Measurements from ENCODE around the gene RFPL1.
"Not testable (repeated sequence)": the region's sequence is repeated elsewhere in the genome, so short reads cannot be mapped to it uniquely, and the experiment has no call there.

The RFPL1 gene

DNA sequence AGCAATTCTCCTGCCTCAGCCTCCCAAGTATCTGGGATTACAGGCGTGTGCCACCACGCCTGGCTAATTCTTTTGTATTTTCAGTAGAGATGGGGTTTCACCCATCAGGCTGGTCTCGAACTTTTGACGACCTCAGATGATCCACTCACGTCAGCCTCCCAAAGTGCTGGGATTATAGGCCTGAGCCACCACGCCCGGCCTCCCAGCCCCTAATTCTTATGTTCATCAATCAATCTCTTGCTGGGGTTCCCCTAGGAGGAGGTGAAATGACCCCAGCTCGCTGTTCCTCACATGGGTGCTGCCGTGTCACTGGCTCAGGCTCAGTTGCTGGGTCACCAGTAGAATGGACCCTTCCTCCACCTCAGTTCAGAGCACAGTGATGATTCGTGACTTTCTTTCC, at the start of gene RFPL1:
RFPL1 (plus strand) TSS at position 301 of the 400 bp plus-strand sequence.
- DNase-seq (ENCODE audit: low read depth); H3K4me3 ChIP-seq (ENCODE audit: low read length): not testable (repeated sequence)

DNA sequence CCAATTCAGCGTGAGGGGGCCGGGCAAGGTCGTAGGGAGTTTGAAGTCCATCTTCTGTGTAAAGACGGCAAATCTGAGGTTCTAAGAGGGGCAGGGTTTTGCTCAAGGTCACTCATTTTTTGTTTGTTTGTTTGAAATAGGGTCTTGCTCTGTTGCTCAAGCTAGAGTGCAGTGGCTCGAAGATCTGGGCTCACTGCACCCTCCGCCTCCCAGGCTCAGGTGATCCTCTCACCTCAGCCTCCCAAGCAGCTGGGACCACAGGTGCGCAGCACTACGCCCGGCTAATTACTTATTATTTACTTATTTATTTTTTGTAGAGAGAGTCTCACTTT, 49.7 kb upstream of the RFPL1 start:
- DNase-seq (ENCODE audit: low read depth), result no peak
- H3K4me3 ChIP-seq (ENCODE audit: low read length), result peak overlapping the region; percentile 81
- TF ChIP-seq, protein P1, sequence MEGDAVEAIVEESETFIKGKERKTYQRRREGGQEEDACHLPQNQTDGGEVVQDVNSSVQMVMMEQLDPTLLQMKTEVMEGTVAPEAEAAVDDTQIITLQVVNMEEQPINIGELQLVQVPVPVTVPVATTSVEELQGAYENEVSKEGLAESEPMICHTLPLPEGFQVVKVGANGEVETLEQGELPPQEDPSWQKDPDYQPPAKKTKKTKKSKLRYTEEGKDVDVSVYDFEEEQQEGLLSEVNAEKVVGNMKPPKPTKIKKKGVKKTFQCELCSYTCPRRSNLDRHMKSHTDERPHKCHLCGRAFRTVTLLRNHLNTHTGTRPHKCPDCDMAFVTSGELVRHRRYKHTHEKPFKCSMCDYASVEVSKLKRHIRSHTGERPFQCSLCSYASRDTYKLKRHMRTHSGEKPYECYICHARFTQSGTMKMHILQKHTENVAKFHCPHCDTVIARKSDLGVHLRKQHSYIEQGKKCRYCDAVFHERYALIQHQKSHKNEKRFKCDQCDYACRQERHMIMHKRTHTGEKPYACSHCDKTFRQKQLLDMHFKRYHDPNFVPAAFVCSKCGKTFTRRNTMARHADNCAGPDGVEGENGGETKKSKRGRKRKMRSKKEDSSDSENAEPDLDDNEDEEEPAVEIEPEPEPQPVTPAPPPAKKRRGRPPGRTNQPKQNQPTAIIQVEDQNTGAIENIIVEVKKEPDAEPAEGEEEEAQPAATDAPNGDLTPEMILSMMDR (conservative IDR thresholded peaks at IDR 0.05; ENCODE audit: low read length), result no peak

DNA sequence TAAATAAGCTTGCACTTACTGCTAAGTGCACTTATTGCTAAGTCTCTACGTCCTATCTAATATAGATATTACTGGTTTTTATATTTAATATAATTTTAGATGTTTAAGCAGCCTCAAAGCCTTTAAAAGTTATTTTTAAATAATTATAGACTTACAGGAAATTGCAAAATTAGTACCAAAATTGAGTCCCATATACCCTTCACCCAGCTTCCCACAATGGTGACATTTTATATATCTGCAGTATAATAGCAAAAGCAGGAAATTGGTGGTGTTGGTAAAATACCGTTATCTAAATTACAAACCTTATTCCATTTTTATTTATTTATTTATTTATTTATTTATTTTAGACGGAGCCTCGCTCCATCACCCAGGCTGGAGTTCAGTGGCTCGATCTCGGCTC, 48.1 kb upstream of the RFPL1 start:
- TF ChIP-seq, protein P1 (conservative IDR thresholded peaks at IDR 0.05; ENCODE audit: low read length), result no peak
- DNase-seq (ENCODE audit: low read depth), result no peak
- no peak overlapping the region for H3K4me3 ChIP-seq (ENCODE audit: low read length)

DNA sequence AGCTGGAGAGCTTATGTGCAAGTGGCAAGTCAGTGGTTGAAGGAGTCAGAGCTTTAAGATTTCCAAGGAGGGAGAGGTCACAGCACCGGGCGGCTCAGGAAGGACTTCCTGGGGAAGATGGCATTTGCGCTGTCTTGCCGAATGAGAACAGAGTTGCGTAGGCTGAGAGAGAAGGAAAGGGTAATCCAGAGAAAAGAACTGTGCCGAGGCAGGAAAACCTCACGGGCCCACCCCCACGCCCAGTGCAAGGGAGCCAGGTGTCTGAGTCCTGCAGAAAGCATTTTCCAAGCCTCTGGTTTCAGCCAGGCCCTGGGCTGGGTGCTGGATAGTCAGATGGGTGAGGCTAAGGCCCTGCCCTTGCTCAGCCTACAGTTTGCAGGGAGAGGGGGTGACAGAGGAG, 46.8 kb upstream of the RFPL1 start:
- no peak overlapping the region for H3K4me3 ChIP-seq (ENCODE audit: low read length)
- TF ChIP-seq, protein P1 (conservative IDR thresholded peaks at IDR 0.05; ENCODE audit: low read length), result no peak
- DNase-seq (ENCODE audit: low read depth), result no peak

DNA sequence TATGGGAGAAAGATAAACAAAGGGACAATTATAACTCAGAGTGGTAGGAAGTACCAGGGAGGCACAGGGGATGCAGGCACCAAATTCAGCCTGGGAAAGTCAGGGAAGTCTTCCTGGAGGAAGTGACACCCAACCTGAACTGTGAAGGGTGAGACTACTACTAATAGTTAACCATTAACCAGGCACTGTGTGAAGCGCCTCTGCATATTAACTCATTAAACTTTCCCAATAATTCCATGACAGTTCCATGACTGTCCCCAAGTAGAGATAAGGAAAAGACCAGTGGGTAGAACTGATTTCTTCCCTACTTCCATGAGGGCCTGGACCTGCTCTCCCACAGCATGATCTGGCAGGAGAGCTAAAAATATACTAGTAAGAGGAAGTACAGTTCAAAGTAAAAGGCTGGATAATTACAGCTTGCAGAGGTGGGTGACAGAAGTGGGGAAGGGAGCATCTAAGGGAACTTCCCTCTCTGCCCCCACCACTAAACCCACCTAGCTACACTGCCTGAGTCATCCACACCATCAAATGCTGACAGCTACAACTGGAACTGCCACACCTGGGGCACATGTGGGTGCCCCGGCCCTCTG, 45.3 kb upstream of the RFPL1 start:
- no peak overlapping the region for H3K4me3 ChIP-seq (ENCODE audit: low read length)
- no peak for DNase-seq (ENCODE audit: low read depth)
- TF ChIP-seq, protein P1 (conservative IDR thresholded peaks at IDR 0.05; ENCODE audit: low read length), result no peak

DNA sequence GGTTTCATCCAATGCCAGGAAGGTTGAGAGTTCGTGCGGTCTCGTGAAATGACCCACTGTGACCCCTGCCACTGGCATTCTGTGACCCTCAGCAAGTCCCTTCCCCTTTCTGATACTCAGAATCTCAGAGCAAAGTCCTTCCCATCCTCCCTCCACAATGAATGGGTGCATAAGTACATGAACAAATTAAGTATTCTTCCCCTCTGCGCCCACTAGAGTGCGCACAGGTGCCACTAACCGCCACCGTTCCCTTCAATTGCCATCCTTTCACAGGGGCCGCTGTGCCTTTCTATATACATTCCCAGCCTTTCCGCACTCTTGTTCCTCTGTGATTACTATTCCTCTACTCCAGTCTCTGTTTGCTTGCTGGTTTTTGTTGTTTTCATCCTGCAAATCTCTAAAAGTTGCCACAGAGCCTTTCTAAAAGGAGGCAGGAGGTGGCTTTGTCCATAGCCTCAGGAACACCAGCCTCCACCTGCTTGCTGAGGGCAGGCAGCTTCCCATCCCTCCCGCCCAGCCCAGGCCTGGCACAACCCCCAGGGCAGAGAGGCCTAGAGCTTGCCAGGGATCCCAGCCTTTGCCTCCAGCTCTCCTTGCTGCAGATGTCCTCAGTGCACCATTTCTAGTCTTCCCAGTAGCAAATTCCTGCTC, 43.3 kb upstream of the RFPL1 start:
- TF ChIP-seq, protein P1 (conservative IDR thresholded peaks at IDR 0.05; ENCODE audit: low read length), result peak; percentile 86
- H3K4me3 ChIP-seq (ENCODE audit: low read length), result no peak overlapping the region
- DNase-seq (ENCODE audit: low read depth), result peak; percentile 70

DNA sequence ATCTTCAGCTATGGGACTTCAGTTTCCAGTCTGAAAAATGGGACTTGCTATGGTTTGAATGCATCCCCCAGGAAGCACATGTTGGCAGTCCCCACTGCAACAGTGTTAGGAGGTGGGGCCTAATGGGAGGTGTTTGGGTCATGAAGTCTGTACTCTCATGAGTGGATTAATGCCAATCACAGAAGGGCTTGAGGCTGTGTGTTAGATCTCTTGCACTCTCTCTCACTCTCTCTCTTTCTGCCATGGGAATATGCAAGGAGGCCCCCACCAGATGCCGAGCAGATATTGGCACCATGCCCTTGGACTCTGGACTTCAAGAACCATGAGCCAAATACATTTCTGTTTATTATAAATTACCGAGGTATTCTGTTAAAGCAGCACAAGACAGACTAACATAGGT, 42.3 kb upstream of the RFPL1 start:
- H3K4me3 ChIP-seq (ENCODE audit: low read length), result no peak overlapping the region
- no peak for DNase-seq (ENCODE audit: low read depth)
- TF ChIP-seq, protein P1 (conservative IDR thresholded peaks at IDR 0.05; ENCODE audit: low read length), result no peak

Data from AG10803 (cell line).